ENCODE measurements around the gene FBXW7.

GRCh38 chr4:152278505-152279233 is 257.2 kb downstream of the FBXW7 start:
- no peak for TF ChIP-seq AFF4 (CRISPR knock-in tag; IDR thresholded peaks at IDR 0.05; ENCODE audit: borderline replicate concordance)
- TF ChIP-seq ARID4B (CRISPR knock-in tag; IDR thresholded peaks at IDR 0.05; ENCODE audit: borderline replicate concordance), result no peak
- TF ChIP-seq CTCF (IDR thresholded peaks at IDR 0.05), result no peak
- TF ChIP-seq NR2C2 (CRISPR knock-in tag; IDR thresholded peaks at IDR 0.05), result no peak
- TF ChIP-seq USF1 (CRISPR knock-in tag; IDR thresholded peaks at IDR 0.05), result no peak
- no peak for TF ChIP-seq ZNF232 (CRISPR knock-in tag; IDR thresholded peaks at IDR 0.05)
- no peak for TF ChIP-seq NFE2L1 (CRISPR knock-in tag; IDR thresholded peaks at IDR 0.05)
- no peak for TF ChIP-seq ZNF138 (CRISPR knock-in tag; conservative IDR thresholded peaks at IDR 0.05)
- TF ChIP-seq KAT7 (CRISPR knock-in tag; IDR thresholded peaks at IDR 0.05; ENCODE audit: borderline replicate concordance), result no peak
- no peak for TF ChIP-seq PRDM15 (CRISPR knock-in tag; IDR thresholded peaks at IDR 0.05)
- TF ChIP-seq CREB1 (CRISPR knock-in tag; IDR thresholded peaks at IDR 0.05), result no peak

All from WTC11 (cell line).